HUES48 (cell line): Measurements from ENCODE around the gene EXOC5.

Experiments
- H3K27ac ChIP-seq: one replicate; pipeline ENCODE4 v1.7.0; 2013; ENCODE audit warnings: low read depth, low read length, inconsistent platforms
- H3K27me3 ChIP-seq: 2 replicates; pipeline ENCODE4 v1.6.1; 2013; ENCODE audit warnings: mild to moderate bottlenecking, low read length; ENCODE audit not compliant: control insufficient read depth, insufficient read depth
- H3K36me3 ChIP-seq: 2 replicates; pipeline ENCODE4 v1.6.1; 2013; ENCODE audit warnings: low read length; ENCODE audit not compliant: control insufficient read depth, insufficient read depth
- H3K4me1 ChIP-seq: 2 replicates; pipeline ENCODE4 v1.6.1; 2013; ENCODE audit warnings: mild to moderate bottlenecking, low read length; ENCODE audit not compliant: control insufficient read depth, insufficient read depth
- H3K4me3 ChIP-seq: 2 replicates; pipeline ENCODE4 v1.5.1; 2013; ENCODE audit warnings: mild to moderate bottlenecking, low read depth, low read length
- H3K9ac ChIP-seq: 2 replicates; pipeline ENCODE4 v1.6.1; 2013; ENCODE audit warnings: mild to moderate bottlenecking, low read depth, low read length, moderate library complexity
- H3K9me3 ChIP-seq: 2 replicates; pipeline ENCODE4 v1.6.1; 2013; ENCODE audit warnings: low read length; ENCODE audit not compliant: control insufficient read depth, insufficient read depth

The EXOC5 gene

DNA sequence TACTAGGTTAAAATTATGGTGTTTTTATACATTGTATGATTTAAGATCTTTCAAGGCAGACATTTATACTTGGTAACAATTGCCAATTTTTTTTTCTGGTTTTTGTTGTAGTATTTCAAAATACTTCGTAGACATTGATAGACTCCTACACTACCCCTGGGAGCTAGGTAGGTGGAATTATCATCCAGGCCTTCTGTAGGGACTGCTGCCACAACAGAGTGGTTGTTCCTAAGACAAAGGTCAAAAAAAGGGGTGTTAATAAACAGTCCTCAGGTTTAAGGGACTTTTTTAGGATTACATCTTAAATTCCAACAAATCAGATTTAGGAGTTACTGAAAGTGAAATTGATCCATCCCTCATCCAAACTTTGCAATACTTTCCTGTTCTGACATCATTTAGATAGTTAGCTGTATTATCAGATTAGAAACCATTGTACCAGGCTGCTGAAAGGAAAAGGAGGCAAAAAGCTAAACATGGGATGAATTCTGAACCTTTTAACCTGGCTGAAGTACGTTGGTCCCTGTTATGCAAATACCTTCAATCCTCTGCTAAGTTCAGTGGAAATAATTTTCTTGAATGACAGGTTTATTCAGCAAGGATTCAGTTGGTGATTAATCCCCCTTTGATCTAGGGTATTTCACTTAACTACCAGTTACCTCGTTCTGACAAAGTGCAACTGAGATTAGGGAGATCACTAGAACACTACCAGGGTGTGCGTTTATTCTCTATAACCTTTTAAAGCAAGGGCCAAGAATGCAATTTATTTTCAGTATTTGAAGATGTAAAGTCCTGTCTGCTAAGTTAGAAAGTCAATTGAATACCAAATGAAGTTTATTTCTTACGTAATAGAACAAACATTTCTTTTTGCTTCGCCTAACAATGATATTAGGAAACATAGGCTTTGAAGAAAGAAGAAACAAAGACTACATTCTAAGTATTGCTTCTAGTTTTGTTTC lies 23.3 kb upstream of the EXOC5 start:
- H3K4me1 ChIP-seq = peaks cover 13% of the 10 kb centered on the region
- no peak overlapping the region for H3K9ac ChIP-seq
- H3K9me3 ChIP-seq = no peaks in the 10 kb centered on the region
- H3K27me3 ChIP-seq = no peaks in the 10 kb centered on the region
- H3K27ac ChIP-seq = peak overlapping the region; percentile 38
- peaks cover 29% of the 10 kb centered on the region for H3K36me3 ChIP-seq
- H3K4me3 ChIP-seq = no peak overlapping the region

DNA sequence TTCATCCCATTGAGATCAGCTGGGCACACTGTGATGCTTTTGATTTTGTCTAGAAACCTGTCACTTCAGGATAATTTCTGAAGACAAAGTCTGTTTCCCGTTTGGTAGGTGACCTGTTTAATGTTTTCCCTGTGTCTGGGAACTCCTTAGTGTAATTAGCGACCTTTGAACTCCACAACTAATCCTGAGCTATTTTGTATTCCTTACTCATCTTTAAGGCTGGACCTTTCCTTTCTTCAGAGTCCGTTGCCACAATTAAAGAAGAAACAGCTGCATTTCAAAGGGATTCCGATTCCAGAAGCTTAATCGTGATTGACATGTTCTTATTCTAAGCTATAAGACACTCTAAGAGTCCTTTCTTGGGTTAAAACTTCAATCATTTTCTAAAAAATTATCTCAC lies 22.0 kb upstream of the EXOC5 start:
- Histone ChIP-seq H3K4me3 (no peak overlapping the region), H3K9ac (no peak overlapping the region), H3K9me3 (no peaks in the 10 kb centered on the region), H3K27me3 (no peaks in the 10 kb centered on the region), H3K27ac (peak overlapping the region; percentile 46), H3K4me1 (peaks cover 13% of the 10 kb centered on the region), H3K36me3 (peaks cover 41% of the 10 kb centered on the region)

DNA sequence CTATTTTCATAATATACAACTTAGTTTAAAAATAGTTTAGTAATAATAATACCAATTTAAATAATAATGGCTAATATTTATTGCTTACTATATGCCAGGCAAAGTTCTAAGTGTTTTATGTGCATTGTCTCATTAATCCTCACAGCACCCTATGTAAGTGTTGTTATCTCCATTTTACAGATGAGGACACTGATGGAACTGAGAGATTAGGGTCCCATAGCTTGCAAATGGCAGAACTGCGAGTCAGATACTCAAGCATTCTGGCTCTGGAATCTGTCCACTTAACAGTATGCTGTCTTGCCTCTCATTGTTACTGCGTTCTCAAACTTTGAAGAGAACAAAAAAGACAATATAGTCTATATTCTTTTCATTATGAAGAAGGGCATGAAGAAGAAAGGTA lies 19.0 kb upstream of the EXOC5 start:
- peaks cover 71% of the 10 kb centered on the region for H3K36me3 ChIP-seq
- H3K9ac ChIP-seq = no peak overlapping the region
- H3K4me3 ChIP-seq = no peak overlapping the region
- H3K9me3 ChIP-seq = no peaks in the 10 kb centered on the region
- H3K27me3 ChIP-seq = no peaks in the 10 kb centered on the region
- H3K27ac ChIP-seq = no peak overlapping the region
- H3K4me1 ChIP-seq = peaks cover 9% of the 10 kb centered on the region

DNA sequence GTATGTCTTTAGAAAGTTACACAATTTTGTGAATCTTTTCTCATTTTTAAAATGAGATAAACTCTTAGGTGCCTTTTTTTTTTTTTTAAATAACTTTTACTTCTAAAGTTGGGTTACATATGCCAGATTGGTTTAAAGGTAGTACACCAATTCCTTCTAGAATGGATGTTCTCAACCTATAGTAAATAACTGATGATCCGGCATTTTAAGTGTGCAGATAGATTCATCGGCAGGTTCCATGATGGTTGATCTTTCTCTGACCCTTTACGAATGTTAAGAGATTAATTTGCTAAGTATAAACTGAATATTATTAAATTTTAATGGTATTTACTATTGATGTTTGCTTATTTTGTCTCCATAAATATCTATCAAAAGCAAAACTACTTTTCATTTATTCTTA lies 8.4 kb upstream of the EXOC5 start:
- Histone ChIP-seq H3K27me3 (no peaks in the 10 kb centered on the region), H3K9ac (no peak overlapping the region), H3K27ac (no peak overlapping the region), H3K4me1 (no peaks in the 10 kb centered on the region), H3K4me3 (no peak overlapping the region), H3K9me3 (no peaks in the 10 kb centered on the region), H3K36me3 (peaks cover 70% of the 10 kb centered on the region)

DNA sequence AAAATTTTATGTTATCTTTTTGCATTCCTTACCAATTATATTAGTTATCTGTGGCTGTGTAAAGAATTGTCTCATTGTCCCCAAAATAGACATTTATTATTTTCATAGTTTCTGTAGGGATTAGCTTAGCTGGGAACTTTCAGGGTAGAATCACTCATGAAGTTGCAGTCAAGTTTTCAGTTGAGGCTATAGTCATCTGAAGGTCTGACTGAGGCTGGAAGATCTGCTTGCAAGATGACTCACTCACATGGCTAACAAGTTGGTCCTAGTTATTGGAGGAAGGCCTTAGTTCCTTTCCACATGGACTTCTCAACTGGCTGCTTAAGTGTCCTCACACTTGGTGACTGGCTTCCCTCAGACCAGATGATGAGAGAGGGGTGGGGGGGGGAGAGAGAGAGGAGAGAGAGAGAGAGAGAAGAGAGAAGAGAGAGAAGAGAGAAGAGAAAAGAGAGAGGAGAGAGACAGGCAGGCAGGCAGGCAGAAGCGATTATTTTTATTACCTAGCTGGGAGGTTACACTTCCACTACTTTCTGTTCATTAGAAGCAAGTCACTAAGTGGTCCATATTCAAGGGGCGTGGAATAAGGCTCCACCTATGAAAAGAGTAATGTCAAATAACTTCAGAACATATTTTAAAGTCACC lies 6.4 kb upstream of the EXOC5 start:
- H3K4me1 ChIP-seq = peaks cover 4% of the 10 kb centered on the region; the same call in 1 of the 2 replicates
- H3K27me3 ChIP-seq = no peaks in the 10 kb centered on the region
- H3K36me3 ChIP-seq = peaks cover 56% of the 10 kb centered on the region
- H3K9ac ChIP-seq = no peak overlapping the region
- no peak overlapping the region for H3K4me3 ChIP-seq
- H3K27ac ChIP-seq = no peak overlapping the region
- no peaks in the 10 kb centered on the region for H3K9me3 ChIP-seq

DNA sequence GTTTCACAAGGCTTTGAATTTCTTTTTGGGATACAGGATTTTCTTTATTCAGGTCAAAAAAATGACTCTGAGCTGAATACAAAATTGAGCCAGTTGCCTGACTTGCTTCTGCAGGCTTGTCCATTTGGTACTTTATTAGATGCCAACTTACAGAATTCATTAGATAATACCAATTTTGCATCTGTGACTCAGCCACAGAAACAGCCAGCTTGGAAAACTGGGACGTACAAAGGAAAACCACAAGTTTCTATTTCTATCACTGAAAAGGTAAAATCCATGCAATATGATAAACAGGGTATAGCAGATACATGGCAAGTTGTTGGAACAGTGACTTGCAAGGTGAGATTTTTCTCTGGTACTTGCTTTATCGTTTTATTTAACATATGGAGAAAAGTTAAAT lies 5.8 kb upstream of the EXOC5 start:
- Histone ChIP-seq H3K36me3 (peaks cover 54% of the 10 kb centered on the region), H3K27me3 (no peaks in the 10 kb centered on the region), H3K4me1 (peaks cover 4% of the 10 kb centered on the region; the same call in 1 of the 2 replicates), H3K9me3 (no peaks in the 10 kb centered on the region), H3K27ac (no peak overlapping the region), H3K4me3 (no peak overlapping the region), H3K9ac (no peak overlapping the region)

DNA sequence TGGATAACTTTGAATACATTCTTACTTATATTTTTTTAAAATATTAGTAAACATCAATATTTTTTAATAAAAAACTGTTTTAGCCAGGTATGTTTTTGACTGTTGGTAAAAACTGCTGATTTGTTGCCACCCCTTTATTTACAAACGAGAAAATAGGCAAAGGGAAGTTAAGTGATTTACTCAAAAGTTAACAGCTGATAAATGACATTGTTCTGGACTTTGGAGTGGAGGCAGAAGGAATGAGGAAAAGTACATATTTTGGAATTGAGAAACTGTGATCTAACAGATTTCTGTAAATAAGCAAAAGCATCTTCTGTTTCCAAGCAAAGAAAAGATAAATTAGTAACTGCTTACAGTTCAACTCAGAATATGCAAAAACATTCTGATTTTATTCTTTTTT lies 4.5 kb upstream of the EXOC5 start:
- Histone ChIP-seq H3K4me1 (peaks cover 4% of the 10 kb centered on the region; the same call in 1 of the 2 replicates), H3K36me3 (peaks cover 51% of the 10 kb centered on the region), H3K9me3 (no peaks in the 10 kb centered on the region)

DNA sequence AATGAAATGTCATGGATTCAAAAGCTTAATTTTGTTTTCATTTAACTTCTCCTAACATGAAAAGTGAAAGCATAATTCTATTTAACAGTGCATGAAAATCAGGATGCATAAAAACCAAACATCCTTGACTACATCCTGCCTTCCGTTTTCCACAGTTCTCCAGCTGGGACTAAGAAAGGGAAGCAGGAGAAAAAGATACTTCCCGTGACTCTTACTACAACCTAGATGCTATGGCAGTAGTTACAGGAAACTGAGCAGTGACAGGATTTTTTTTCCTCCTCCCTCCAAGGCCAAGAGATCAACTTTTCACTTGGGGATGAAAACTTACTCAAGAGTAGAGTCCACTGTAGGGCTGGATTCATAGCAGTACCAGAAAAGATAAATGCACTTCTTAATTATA lies 2.6 kb downstream of the EXOC5 start:
- Histone ChIP-seq H3K27me3 (no peaks in the 10 kb centered on the region), H3K27ac (no peak overlapping the region), H3K9ac (no peak overlapping the region), H3K9me3 (no peaks in the 10 kb centered on the region), H3K4me3 (peak overlapping the region; percentile 26; the same call in 1 of the 2 replicates), H3K36me3 (no peaks in the 10 kb centered on the region), H3K4me1 (peaks cover 24% of the 10 kb centered on the region)

More for the DNA sequence above, 4.5 kb upstream of the EXOC5 start:
- Histone ChIP-seq H3K4me3 (no peak overlapping the region), H3K27me3 (no peaks in the 10 kb centered on the region), H3K27ac (no peak overlapping the region), H3K9ac (no peak overlapping the region)

DNA sequence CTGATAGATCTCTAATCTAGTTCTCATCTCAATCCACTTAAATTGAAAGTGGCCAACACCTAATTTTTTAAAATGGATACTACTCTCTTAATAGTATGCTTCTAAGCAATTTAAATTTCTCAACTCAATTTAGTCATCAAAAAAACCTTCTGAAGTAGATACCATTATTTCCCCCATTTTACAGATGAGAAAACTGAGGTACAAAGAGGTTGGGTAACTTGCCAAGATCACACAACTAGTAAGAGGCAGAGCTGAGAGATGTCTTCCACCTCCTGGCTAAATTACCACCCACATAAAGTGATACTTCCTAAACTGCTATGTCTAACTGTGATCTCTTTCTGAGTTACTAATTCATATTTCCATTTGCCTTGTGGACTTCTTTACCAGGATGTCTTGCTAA lies 6.6 kb downstream of the EXOC5 start:
- Histone ChIP-seq H3K4me3 (no peak overlapping the region), H3K27ac (no peak overlapping the region), H3K36me3 (no peaks in the 10 kb centered on the region), H3K27me3 (no peaks in the 10 kb centered on the region), H3K4me1 (peaks cover 25% of the 10 kb centered on the region), H3K9ac (no peak overlapping the region), H3K9me3 (no peaks in the 10 kb centered on the region)

DNA sequence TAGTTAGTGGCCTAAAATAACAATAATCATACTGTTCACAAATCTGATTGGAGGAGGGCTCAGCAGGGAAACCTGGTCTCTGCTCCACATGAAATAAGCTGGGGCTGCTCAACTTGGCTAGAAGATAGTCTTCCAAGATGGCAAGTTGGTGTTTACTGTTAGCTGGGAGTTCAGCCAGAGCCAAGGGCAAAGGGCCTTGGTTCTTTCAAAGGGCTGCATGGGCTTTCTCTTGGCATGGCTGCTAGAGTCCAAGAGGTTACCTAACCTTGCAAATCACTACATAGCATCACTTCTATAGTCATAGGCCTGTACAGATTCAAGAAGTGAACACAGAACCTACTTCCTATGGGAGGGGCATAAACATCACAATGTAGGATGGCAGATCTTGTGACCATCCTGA lies 7.1 kb downstream of the EXOC5 start:
- Histone ChIP-seq H3K4me3 (no peak overlapping the region), H3K4me1 (peaks cover 20% of the 10 kb centered on the region), H3K27ac (no peak overlapping the region), H3K9ac (no peak overlapping the region), H3K36me3 (no peaks in the 10 kb centered on the region), H3K9me3 (no peaks in the 10 kb centered on the region), H3K27me3 (no peaks in the 10 kb centered on the region)

DNA sequence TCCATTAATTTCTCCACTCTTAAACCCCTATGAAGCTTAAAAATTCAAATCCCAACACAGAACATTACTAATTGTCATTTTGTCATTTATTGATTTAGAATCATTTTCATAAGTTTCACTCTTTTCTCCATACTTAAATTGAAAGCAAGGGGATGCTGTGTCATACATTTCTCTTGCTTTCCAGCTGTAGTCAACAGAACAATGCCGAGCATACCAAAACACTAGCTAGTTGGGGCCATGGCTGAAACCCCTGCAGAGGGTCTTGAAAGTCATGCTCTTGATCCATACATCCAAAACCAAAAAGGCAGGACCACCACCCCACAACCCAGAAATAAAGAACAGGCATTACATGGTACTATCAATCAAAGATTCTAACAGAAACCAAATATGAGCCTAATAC lies 9.0 kb downstream of the EXOC5 start:
- H3K9me3 ChIP-seq = no peaks in the 10 kb centered on the region
- H3K4me1 ChIP-seq = peaks cover 9% of the 10 kb centered on the region; the same call in 1 of the 2 replicates
- no peak overlapping the region for H3K9ac ChIP-seq
- no peak overlapping the region for H3K27ac ChIP-seq
- no peak overlapping the region for H3K4me3 ChIP-seq
- H3K36me3 ChIP-seq = no peaks in the 10 kb centered on the region
- no peaks in the 10 kb centered on the region for H3K27me3 ChIP-seq
